CD4-positive, alpha-beta T cell treated with Interleukin-15 for 1 hour (primary cell): ENCODE data around the gene PRR23B.

Experiments used
- DNase-seq: peaks from one replicate; pipeline ENCODE4 v3.0.0-alpha.2; 2020

The PRR23B gene

GRCh38 chr3:138972941-138973340, 47.8 kb downstream of the PRR23B start:
- DNase-seq = no peak

DNA sequence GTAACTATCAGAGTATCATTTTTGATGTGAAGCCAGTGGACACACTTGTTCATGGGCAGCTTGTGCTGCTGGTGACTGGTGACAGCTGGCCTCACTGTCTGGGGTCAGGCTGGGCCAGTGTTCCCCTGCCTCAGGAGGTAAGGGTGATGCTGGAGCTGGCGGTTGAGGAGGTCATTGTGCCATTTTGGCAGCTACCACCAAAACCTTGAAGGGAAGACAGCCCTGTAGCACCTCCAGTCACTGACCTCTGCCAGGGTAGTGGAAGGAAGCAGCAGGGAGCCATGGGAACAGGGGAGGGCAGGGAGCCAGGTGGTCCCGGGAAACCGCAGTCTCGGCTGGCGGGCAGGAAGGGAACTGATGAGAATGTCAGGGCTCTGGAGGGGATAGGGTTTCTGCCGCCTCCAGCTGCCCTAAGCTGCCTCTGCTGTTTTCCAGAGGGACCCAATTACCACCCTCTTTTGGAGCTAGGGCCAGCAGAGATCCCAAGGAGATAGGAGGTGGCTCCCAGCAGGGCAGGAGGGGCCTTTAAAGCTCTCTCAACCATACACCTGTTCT, 48.9 kb downstream of the PRR23B start:
- no peak for DNase-seq
